GM06990 (cell line): ENCODE results near the gene SPATA12.

Experiments used
- DNase-seq: peaks from one replicate; pipeline ENCODE4 v3.0.0-alpha.2; 2011; ENCODE audit not compliant: insufficient read length; ENCODE audit errors: extremely low read depth
- H3K27me3 ChIP-seq: replicated peaks from 2 replicates; pipeline ENCODE4 v1.6.0; 2011; ENCODE audit warnings: low read length; ENCODE audit not compliant: control insufficient read depth, insufficient read depth
- H3K36me3 ChIP-seq: 2 replicates; pipeline ENCODE4 v1.5.1; 2011; ENCODE audit warnings: low read length; ENCODE audit not compliant: control insufficient read depth, insufficient read depth
- H3K4me3 ChIP-seq: replicated peaks from 2 replicates; pipeline ENCODE4 v1.5.1; 2011; ENCODE audit warnings: low read depth, mild to moderate bottlenecking, control low read depth, low read length
- TF ChIP-seq, protein P1 (sequence below): IDR thresholded peaks from 2 replicates; pipeline ENCODE4 v1.5.1; 2011; ENCODE audit warnings: low read length, control low read depth, mild to moderate bottlenecking, inconsistent platforms; ENCODE audit not compliant: insufficient read depth, poor library complexity, severe bottlenecking

The SPATA12 gene

DNA sequence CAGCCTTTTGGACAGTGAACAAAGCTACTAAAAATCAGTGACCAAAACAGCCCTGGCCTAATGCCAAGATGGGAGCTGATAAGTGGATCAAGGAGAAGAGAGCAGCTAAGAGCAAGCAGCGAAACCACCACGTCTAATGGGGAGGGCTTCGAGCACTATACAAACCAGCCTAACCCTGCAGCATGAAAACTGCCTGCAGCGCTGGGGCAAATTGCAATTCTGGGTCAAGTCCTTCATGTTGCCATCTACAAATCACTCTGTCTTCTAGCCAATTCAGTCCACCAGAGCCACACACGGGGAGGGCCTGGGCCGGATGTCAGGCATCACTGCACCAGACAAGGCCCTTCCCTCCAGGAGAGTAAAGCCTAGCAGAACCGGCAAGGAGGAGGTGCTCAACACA, 30.5 kb upstream of the SPATA12 start:
- H3K27me3 ChIP-seq: no peaks in the 10 kb centered on the region
- DNase-seq: no peak
- no peaks in the 10 kb centered on the region for H3K36me3 ChIP-seq
- H3K4me3 ChIP-seq: no peak overlapping the region
- TF ChIP-seq, protein P1, sequence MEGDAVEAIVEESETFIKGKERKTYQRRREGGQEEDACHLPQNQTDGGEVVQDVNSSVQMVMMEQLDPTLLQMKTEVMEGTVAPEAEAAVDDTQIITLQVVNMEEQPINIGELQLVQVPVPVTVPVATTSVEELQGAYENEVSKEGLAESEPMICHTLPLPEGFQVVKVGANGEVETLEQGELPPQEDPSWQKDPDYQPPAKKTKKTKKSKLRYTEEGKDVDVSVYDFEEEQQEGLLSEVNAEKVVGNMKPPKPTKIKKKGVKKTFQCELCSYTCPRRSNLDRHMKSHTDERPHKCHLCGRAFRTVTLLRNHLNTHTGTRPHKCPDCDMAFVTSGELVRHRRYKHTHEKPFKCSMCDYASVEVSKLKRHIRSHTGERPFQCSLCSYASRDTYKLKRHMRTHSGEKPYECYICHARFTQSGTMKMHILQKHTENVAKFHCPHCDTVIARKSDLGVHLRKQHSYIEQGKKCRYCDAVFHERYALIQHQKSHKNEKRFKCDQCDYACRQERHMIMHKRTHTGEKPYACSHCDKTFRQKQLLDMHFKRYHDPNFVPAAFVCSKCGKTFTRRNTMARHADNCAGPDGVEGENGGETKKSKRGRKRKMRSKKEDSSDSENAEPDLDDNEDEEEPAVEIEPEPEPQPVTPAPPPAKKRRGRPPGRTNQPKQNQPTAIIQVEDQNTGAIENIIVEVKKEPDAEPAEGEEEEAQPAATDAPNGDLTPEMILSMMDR: no peak

DNA sequence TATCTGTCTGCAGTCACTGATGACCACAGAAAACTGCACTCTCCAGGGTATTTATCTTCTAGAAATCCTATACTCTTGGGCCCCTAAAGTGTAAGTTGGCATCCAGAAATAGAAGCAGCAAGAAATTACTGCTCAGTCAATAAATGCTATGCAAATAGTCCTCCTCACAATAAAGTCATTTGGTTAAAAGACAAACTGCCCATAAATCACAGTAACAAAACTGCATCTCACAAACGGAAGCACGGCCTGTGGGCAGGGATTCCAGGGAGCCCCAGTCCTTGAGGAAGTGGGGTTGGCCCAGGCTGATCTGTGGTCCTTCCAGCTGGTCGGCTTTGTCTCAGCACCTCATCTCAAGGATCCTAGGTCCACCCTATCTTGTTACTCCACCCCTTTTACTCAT, 29.7 kb upstream of the SPATA12 start:
- no peaks in the 10 kb centered on the region for H3K36me3 ChIP-seq
- H3K4me3 ChIP-seq: no peak overlapping the region
- no peaks in the 10 kb centered on the region for H3K27me3 ChIP-seq
- TF ChIP-seq, protein P1: no peak
- DNase-seq: no peak

DNA sequence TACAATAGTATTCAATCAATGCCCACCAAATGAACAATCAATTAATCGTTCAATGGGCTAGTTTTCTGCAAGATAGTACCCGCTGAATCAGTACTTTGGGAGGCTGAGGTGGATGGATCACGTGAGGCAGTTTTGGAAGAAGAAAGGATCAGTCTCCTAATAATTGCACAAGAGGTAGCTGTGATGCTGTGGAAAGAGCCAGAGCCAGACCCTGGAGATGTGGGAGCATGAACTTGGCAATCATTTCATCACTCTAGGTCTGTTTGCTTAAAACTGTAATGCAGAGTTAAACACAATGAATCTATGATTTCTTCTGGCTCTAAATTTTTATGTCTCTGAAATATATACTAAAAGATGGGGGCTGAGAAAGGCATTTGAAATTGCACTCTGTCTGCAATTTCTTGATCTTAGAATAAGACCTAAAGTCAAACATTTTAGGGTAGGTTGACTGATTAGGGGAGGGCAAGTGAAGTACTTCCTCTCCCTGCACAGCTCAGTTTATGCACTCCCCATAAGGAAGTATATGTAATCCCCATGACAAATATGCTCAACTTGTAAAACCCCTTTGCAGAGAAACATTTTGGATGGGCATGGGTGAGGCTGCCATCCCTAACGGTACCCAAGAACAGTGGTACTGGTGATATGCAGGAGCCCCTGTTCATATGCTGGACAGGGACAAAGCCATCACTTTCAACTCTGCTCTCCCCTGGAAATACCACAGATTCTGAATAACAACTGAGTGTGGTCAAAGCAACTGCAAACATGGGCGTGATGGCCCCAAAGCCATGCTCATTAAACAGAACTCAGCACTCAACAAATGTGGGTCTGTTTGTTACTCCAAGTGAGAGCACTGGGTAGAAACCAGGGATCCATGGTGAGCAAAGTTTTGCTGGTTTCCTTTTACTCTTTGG, 28.6 kb upstream of the SPATA12 start:
- Histone ChIP-seq H3K27me3 (no peaks in the 10 kb centered on the region), H3K36me3 (no peaks in the 10 kb centered on the region), H3K4me3 (no peak overlapping the region)
- TF ChIP-seq, protein P1: no peak
- no peak for DNase-seq

DNA sequence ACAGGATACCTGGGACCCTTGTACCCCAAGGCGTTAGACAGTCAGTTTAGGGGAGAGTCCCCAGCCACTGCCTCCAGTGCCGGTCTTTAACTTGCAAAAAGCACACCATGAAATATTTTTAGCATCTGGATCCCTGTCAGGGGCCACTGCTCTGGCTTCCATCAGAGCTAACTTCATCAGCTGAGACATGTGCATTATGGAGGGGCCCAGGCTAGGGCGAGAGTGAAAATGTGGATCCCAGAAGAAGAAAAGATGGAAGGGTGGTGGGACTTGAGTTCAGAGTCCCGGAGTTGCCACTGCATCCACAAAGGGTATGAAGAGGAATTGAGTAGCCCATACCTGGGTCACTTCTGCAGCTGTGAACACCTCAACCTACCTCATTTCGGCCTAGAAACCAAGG, 23.5 kb upstream of the SPATA12 start:
- Histone ChIP-seq H3K27me3 (no peaks in the 10 kb centered on the region), H3K4me3 (no peak overlapping the region), H3K36me3 (no peaks in the 10 kb centered on the region)
- TF ChIP-seq, protein P1: no peak
- DNase-seq: no peak

DNA sequence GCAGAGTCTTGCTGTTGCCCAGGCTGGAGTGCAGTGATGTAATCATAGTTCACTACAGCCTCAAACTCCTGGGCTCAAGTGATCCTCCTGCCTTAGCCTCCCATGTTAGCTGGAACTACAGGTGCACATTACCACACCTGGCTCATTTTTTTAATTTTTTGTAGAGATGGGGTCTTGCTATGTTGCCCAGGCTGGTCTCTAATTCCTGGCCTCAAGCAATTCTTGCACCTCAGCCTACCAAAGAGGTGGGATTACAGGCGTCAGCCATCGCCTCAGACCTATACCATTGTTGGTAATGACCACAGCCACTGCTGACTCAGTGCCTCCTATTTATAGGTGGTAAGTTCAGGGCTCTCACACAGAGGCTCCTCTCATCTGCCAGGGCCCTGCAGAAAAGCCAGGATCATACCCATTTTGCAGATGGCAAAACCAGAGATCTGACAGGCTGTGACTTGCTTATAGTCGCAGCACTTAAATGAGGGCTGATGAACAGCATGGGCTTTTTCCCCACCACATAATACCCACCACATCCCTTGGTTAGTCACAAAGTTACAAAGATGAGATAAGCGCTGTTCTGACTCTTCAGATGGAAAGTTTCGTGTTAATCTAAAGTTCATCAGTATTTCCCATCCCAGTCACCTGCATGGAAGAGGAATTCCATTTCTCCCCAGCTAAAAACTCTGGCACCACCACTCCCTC, 21.8 kb upstream of the SPATA12 start:
- Histone ChIP-seq H3K27me3 (no peaks in the 10 kb centered on the region), H3K36me3 (no peaks in the 10 kb centered on the region), H3K4me3 (no peak overlapping the region)
- no peak for DNase-seq
- TF ChIP-seq, protein P1: no peak
